ENCODE data around the gene MTR. TPM values are rescaled to one million over a fixed set of nuclear protein-coding genes. Genes with fewer than 3 reads are reported as not detected.

The MTR gene
- total and polyA plus RNA-seq, 4 donors = 4.6 to 59.5 (median 32.1) TPM

DNA sequence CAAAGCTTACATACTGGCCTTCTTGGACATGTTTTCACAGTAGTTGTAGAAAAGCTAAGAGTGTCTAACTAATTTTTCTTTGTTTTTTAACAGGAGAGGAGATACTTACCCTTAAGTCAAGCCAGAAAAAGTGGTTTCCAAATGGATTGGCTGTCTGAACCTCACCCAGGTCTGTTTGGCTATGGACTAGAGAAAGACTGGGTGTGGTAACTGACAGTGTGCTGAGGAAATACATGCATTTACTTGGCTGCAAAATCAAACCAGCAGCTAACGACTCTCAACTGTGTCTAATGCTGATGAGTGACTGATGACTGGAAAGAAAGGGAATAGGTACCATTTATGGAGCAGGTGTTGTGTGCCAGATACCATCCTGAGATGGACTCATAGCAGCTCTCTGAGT, 91.1 kb downstream of the MTR start:
- ATAC-seq (ENCODE audit: low FRiP score) = no peak
- peaks cover 0 to 2% of the 10 kb centered on the region in 2 donors for H3K36me3 ChIP-seq (ENCODE audit: control insufficient read depth in 1 of 2, insufficient read depth in 2 of 2, low read length in 1 of 2)
- H3K27ac ChIP-seq (ENCODE audit: low read depth in 1 of 2, low read length in 2 of 2) = no peak overlapping the region
- 76 to 78% methylated on average over 1 of the region's 1 CpG for WGBS, 2 donors
- H3K9me3 ChIP-seq (ENCODE audit: control insufficient read depth, low read length) = no peaks in the 10 kb centered on the region
- intact Hi-C loops (cut with DNase I) = no loop called here
- H3K4me1 ChIP-seq (ENCODE audit: control insufficient read depth in 1 of 2, insufficient read depth in 2 of 2, low read length in 2 of 2) = no peaks in the 10 kb centered on the region
- no peak overlapping the region for H3K4me3 ChIP-seq (ENCODE audit: low read length in 2 of 2)
- H3K27me3 ChIP-seq (ENCODE audit: control insufficient read depth in 1 of 2, insufficient read depth in 2 of 2, low read length in 1 of 2) = no peaks in the 10 kb centered on the region
- DNase-seq = no peak

DNA sequence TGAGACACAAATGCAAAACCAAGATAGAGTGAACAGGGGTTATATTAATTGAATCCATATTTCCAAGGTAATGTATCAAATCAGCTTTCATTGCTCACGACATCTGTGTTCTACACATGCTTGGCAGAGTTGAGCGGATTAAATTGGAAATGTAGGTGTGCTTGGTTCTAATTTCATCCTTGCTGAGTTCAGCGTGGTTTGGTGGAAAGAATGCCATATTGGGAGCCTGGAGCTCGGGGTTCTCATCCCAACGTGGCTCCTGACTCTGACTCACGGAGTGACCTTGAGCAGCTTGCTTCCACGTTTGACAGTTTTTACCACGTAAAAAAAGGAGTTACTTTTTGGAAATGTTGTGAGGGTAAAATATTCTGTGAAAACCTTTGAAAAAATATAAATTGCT, 92.0 kb downstream of the MTR start:
- Histone ChIP-seq H3K4me1 (ENCODE audit: control insufficient read depth in 1 of 2, insufficient read depth in 2 of 2, low read length in 2 of 2) (no peaks in the 10 kb centered on the region), H3K9me3 (ENCODE audit: control insufficient read depth, low read length) (no peaks in the 10 kb centered on the region), H3K27ac (ENCODE audit: low read depth in 1 of 2, low read length in 2 of 2) (no peak overlapping the region), H3K36me3 (ENCODE audit: control insufficient read depth in 1 of 2, insufficient read depth in 2 of 2, low read length in 1 of 2) (peaks cover 0 to 3% of the 10 kb centered on the region in 2 donors), H3K4me3 (ENCODE audit: low read length in 2 of 2) (no peak overlapping the region), H3K27me3 (ENCODE audit: control insufficient read depth in 1 of 2, insufficient read depth in 2 of 2, low read length in 1 of 2) (no peaks in the 10 kb centered on the region)
- 92 to 93% methylated on average over 8 of the region's 8 CpGs for WGBS, 2 donors
- intact Hi-C loops (cut with DNase I) = no loop called here
- ATAC-seq (ENCODE audit: low FRiP score) = no peak
- no peak for DNase-seq

DNA sequence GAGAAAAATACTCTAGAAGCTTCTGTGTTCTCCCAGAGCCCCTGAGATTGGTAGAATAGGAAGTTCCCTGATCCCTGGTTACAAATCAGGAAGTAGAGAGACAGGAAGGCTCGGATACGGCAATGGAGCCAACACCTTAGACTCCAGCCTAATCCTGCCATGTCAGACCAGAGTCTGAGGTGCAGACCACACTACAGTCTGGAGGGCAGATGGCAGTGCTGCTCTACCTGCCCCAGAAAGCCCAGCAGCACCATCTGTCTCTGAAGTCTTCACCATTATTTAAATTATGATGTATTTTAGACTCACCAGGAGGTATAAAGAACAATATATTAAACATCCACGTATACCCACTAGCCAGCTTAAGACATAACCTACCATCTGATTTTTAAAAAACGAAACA, 93.0 kb downstream of the MTR start:
- H3K27ac ChIP-seq (ENCODE audit: low read depth in 1 of 2, low read length in 2 of 2) = no peak overlapping the region
- H3K4me3 ChIP-seq (ENCODE audit: low read length in 2 of 2) = no peak overlapping the region
- H3K9me3 ChIP-seq (ENCODE audit: control insufficient read depth, low read length) = no peaks in the 10 kb centered on the region
- WGBS, 2 donors = 57 to 63% methylated on average over 4 of the region's 4 CpGs
- no peaks in the 10 kb centered on the region for H3K27me3 ChIP-seq (ENCODE audit: control insufficient read depth in 1 of 2, insufficient read depth in 2 of 2, low read length in 1 of 2)
- ATAC-seq (ENCODE audit: low FRiP score) = no peak
- intact Hi-C loops (cut with DNase I) = no loop called here
- DNase-seq = no peak
- peaks cover 0 to 3% of the 10 kb centered on the region in 2 donors for H3K36me3 ChIP-seq (ENCODE audit: control insufficient read depth in 1 of 2, insufficient read depth in 2 of 2, low read length in 1 of 2)
- no peaks in the 10 kb centered on the region for H3K4me1 ChIP-seq (ENCODE audit: control insufficient read depth in 1 of 2, insufficient read depth in 2 of 2, low read length in 2 of 2)

DNA sequence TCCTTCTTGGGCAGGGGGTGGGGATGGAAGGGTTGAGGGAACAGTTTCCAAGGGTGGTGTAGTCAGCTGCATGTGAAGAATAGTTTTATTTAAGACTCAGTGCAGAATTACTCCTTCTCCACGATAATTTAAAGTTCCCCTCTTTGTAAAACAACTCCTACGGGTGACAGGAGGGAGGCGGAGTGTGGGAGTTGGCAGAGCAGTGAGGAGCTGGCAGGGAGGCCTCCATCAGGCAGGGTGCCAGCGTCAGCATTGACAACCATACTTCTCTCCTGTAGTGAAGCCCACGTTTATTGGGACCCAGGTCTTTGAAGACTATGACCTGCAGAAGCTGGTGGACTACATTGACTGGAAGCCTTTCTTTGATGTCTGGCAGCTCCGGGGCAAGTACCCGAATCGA, 93.8 kb downstream of the MTR start:
- H3K36me3 ChIP-seq (ENCODE audit: control insufficient read depth in 1 of 2, insufficient read depth in 2 of 2, low read length in 1 of 2) = peaks cover 3 to 4% of the 10 kb centered on the region in 2 donors
- H3K9me3 ChIP-seq (ENCODE audit: control insufficient read depth, low read length) = no peaks in the 10 kb centered on the region
- no peaks in the 10 kb centered on the region for H3K27me3 ChIP-seq (ENCODE audit: control insufficient read depth in 1 of 2, insufficient read depth in 2 of 2, low read length in 1 of 2)
- no peak for DNase-seq
- 31 to 32% methylated on average over 8 of the region's 8 CpGs for WGBS, 2 donors
- intact Hi-C loops (cut with DNase I) = no loop called here
- H3K4me3 ChIP-seq (ENCODE audit: low read length in 2 of 2) = no peak overlapping the region
- no peak for ATAC-seq (ENCODE audit: low FRiP score)
- H3K4me1 ChIP-seq (ENCODE audit: control insufficient read depth in 1 of 2, insufficient read depth in 2 of 2, low read length in 2 of 2) = no peaks in the 10 kb centered on the region
- no peak overlapping the region for H3K27ac ChIP-seq (ENCODE audit: low read depth in 1 of 2, low read length in 2 of 2)

DNA sequence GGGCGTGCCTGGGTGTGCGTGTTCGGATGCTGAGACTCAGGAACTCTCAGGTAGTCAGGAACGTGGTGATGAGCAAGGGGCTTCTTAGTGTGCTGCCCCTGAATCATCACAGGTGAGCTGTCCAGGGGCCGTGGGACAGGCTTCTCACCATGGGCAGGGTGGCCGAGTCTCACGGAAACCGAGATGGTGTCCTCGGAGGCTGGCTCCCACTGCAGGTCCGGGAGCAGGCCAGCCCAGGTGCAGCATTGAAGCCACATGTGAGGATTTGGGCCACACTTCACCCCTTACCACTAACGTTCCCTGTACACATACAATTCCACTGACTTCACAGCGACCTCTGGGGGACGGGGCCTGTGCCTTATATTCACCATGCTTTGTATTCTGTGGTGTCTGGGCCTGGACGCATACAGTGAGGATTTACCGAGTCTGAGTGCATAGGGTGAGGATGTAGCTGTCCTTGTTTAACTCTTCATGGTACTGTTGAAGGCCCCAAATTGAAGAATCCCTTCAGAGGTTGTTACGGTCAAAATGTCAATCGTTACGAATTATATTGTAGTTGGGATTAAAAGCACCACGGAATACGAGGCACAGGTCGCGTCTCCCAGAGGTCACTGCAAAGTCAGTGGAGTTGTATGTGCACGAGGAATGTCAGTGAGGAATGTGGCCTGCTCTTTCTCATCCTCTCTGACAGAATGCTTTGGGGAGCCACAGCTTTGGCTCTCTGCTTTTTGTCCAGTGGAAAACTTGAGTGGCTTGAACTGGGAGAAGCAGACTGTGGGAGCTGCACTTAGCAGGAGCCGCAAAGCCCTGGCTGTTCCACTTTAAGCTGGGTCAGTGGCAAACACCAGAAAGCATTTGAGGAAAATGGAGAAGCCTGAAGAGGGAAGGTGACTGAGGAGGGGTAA, 95.3 kb downstream of the MTR start:
- no peak for ATAC-seq (ENCODE audit: low FRiP score)
- Histone ChIP-seq H3K27me3 (ENCODE audit: control insufficient read depth in 1 of 2, insufficient read depth in 2 of 2, low read length in 1 of 2) (no peaks in the 10 kb centered on the region), H3K9me3 (ENCODE audit: control insufficient read depth, low read length) (no peaks in the 10 kb centered on the region), H3K27ac (ENCODE audit: low read depth in 1 of 2, low read length in 2 of 2) (no peak overlapping the region), H3K4me3 (ENCODE audit: low read length in 2 of 2) (no peak overlapping the region), H3K4me1 (ENCODE audit: control insufficient read depth in 1 of 2, insufficient read depth in 2 of 2, low read length in 2 of 2) (no peaks in the 10 kb centered on the region), H3K36me3 (ENCODE audit: control insufficient read depth in 1 of 2, insufficient read depth in 2 of 2, low read length in 1 of 2) (peaks cover 3 to 6% of the 10 kb centered on the region in 2 donors)
- 76 to 77% methylated on average over 24 of the region's 24 CpGs for WGBS, 2 donors
- no peak for DNase-seq
- intact Hi-C loops (cut with DNase I) = no loop called here

DNA sequence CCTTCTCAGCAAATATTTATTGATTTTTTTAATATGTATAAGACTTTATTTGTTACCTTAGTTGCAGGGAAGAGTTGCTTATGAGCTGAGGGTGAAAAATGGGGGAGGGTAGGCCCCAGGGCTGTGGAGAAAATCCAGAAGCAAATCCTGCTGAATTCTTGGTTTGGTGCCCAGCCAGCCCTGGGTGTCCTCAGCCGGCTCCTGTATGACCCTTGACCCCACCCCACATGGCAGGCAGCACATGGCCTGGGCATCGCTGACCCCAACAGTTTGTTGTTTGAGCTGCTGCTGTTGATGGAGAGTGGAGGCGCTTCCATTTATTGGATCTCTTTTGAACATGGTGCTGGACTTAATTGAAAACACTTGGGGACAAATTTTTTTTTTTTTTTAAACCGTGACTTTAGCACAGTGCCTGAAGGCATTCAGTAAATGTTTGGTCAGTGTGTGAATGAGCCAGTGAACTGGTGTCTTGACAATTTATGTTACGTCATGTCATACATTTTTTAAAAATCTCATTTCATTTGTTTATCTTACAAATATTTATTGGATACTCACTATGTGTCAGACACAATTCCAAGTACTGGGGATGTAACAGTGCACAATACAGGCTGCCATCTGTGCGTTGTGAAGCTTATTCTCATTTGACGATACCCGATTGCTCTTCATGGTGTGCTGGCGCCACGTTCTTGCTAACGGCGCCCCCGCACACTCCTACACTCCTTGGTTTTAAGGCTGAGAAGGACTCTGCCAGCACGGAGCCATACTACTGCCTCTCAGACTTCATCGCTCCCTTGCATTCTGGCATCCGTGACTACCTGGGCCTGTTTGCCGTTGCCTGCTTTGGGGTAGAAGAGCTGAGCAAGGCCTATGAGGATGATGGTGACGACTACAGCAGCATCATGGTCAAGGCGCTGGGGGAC, 98.8 kb downstream of the MTR start:
- no peak for ATAC-seq (ENCODE audit: low FRiP score)
- no peak overlapping the region for H3K27ac ChIP-seq (ENCODE audit: low read depth in 1 of 2, low read length in 2 of 2)
- H3K4me3 ChIP-seq (ENCODE audit: low read length in 2 of 2) = no peak overlapping the region
- H3K9me3 ChIP-seq (ENCODE audit: control insufficient read depth, low read length) = no peaks in the 10 kb centered on the region
- H3K27me3 ChIP-seq (ENCODE audit: control insufficient read depth in 1 of 2, insufficient read depth in 2 of 2, low read length in 1 of 2) = no peaks in the 10 kb centered on the region
- H3K4me1 ChIP-seq (ENCODE audit: control insufficient read depth in 1 of 2, insufficient read depth in 2 of 2, low read length in 2 of 2) = no peaks in the 10 kb centered on the region
- peaks cover 6 to 8% of the 10 kb centered on the region in 2 donors for H3K36me3 ChIP-seq (ENCODE audit: control insufficient read depth in 1 of 2, insufficient read depth in 2 of 2, low read length in 1 of 2)
- DNase-seq = no peak
- intact Hi-C loops (cut with DNase I) = no loop called here
- 86 to 90% methylated on average over 19 of the region's 19 CpGs for WGBS, 2 donors

DNA sequence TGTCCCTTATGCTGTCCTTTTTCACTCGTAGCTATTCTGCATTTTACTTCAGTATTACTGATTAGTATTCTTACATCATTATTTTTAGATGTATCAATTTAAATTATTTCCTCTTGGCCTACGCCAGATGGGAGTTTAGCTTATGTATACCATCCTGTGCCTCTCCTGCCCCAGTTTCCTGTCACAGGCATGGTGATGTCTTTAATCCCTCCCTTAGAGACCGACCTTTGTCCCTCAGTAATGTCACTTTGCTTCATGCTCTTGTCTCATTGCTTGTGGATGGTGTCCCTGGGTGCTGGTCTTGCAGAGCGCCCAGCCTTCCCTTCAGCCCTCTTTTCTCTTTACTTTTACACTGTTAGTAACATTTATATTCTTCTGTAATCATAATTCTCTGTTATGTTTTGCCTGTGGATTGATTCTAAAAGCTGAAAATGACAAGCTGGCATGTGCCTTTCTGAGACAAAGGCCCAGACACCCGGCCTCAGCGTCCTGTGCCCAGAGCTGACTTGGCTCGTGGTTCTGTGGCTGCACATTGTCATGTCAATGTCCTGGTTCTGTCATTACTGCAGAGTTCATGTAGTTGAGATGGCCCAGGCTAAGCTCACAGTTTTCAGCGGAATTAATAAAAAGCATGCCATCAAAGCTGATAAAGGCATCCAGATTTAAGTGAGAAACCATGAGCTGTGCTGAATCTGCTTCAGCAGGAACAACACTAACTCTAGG, 100.7 kb downstream of the MTR start:
- H3K9me3 ChIP-seq (ENCODE audit: control insufficient read depth, low read length) = no peaks in the 10 kb centered on the region
- intact Hi-C loops (cut with DNase I) = no loop called here
- H3K4me1 ChIP-seq (ENCODE audit: control insufficient read depth in 1 of 2, insufficient read depth in 2 of 2, low read length in 2 of 2) = no peaks in the 10 kb centered on the region
- no peak for ATAC-seq (ENCODE audit: low FRiP score)
- H3K27me3 ChIP-seq (ENCODE audit: control insufficient read depth in 1 of 2, insufficient read depth in 2 of 2, low read length in 1 of 2) = no peaks in the 10 kb centered on the region
- H3K4me3 ChIP-seq (ENCODE audit: low read length in 2 of 2) = no peak overlapping the region
- 67 to 76% methylated on average over 8 of the region's 8 CpGs for WGBS, 2 donors
- peaks cover 8% of the 10 kb centered on the region in 2 donors for H3K36me3 ChIP-seq (ENCODE audit: control insufficient read depth in 1 of 2, insufficient read depth in 2 of 2, low read length in 1 of 2)
- no peak for DNase-seq
- H3K27ac ChIP-seq (ENCODE audit: low read depth in 1 of 2, low read length in 2 of 2) = no peak overlapping the region

DNA sequence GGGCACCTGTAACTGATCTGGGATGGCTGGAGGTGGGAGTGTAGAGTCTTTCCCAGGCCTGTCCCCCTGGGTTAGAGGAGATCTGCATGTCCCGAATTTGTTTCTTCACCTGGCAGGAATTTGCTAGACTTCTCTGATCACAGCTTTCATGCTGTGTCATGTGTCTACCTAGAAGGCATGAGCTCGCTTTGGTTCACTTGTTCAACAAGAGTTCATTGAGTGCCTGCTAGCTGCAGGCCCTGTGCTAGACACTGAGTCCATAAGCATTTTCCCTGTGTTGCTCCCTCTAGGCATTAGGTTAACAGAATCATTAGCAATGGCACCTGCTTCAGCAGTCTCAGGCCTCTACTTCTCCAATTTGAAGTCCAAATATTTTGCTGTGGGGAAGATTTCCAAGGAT, 101.6 kb downstream of the MTR start:
- ATAC-seq (ENCODE audit: low FRiP score) (no peak), DNase-seq (no peak)
- WGBS, 2 donors = 92 to 97% methylated on average over 2 of the region's 2 CpGs
- Histone ChIP-seq H3K4me3 (ENCODE audit: low read length in 2 of 2) (no peak overlapping the region), H3K9me3 (ENCODE audit: control insufficient read depth, low read length) (no peaks in the 10 kb centered on the region), H3K27ac (ENCODE audit: low read depth in 1 of 2, low read length in 2 of 2) (no peak overlapping the region), H3K36me3 (ENCODE audit: control insufficient read depth in 1 of 2, insufficient read depth in 2 of 2, low read length in 1 of 2) (peaks cover 7 to 8% of the 10 kb centered on the region in 2 donors), H3K4me1 (ENCODE audit: control insufficient read depth in 1 of 2, insufficient read depth in 2 of 2, low read length in 2 of 2) (no peaks in the 10 kb centered on the region), H3K27me3 (ENCODE audit: control insufficient read depth in 1 of 2, insufficient read depth in 2 of 2, low read length in 1 of 2) (no peaks in the 10 kb centered on the region)
- intact Hi-C loops (cut with DNase I) = no loop called here

Measured in aorta (tissue), 5 donors.